ENCODE results near the gene CDY2A.
"Not testable (repeated sequence)": the region's sequence is repeated elsewhere in the genome, so short reads cannot be mapped to it uniquely, and the experiment has no call there.

Gene CDY2A, protein sequence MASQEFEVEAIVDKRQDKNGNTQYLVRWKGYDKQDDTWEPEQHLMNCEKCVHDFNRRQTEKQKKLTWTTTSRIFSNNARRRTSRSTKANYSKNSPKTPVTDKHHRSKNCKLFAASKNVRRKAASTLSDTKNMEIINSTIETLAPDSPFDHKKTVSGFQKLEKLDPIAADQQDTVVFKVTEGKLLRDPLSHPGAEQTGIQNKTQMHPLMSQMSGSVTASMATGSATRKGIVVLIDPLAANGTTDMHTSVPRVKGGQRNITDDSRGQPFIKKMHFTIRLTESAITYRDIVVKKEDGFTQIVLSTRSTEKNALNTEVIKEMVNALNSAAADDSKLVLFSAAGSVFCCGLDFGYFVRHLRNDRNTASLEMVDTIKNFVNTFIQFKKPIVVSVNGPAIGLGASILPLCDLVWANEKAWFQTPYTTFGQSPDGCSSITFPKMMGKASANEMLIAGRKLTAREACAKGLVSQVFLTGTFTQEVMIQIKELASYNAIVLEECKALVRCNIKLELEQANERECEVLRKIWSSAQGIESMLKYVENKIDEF

DNA sequence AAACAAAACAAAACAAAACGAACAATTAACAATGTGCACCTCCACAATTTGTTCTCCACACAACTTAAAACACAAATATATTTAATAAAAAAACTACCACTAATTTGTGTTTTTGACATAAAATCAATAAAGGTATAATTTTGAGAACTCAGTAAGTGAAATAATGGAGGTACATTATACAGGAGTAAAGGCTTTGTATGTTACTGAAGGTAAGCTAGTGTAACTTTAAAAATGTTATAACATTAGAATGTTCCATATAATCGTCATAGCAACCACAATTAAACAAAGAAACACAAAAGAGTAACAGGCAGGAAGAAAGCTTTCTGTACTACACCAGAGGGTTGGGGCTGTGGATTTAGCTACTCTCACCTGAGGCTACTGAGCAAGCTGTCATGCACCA lies at the start of gene CDY2A:
CDY2A (plus strand) TSS at position 301 of the 400 bp plus-strand sequence. CDS start 328 bp downstream, outside the sequence.
- in situ Hi-C loops (cut with HindIII; ENCODE audit: low sequenced_read_pairs) = not testable (repeated sequence)

DNA sequence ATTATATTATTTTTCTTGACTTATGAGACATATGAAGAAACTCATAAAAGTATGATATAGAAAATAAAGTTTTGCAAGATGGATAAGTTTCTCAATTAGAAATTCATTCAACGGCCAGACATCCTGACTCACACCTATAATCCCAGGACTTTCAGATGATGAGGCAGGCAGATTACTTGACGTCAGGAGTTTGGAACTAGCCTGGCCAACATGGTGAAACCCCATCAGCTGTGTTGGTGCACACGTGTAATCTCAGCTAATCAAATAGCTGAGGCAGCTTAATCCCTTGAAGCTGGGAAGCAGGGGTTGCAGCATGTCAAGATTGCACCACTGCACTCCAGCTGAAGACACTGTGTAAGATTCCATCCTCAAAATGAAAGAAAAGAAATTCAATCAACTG lies 28.0 kb upstream of the CDY2A start:
- in situ Hi-C loops (cut with HindIII; ENCODE audit: low sequenced_read_pairs) = not testable (repeated sequence)

DNA sequence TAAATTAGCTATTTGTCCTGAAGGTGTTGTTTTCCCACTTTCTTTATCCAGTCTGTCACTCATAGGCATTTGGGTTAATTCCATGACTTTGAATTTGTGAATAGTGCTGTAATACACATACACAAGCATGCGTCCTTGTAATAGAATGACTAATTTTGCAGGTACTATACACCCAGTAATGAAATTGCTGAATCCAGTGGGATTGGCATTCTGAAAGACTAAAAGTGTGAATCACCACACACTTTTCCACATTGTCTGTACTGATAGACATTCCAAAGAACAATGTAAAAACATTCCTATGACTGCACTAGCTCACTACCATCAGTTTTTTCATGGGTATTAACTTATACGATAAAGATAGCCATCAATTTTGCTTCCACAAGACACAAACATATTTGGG lies 27.3 kb upstream of the CDY2A start:
- in situ Hi-C loops (cut with HindIII; ENCODE audit: low sequenced_read_pairs) = not testable (repeated sequence)

DNA sequence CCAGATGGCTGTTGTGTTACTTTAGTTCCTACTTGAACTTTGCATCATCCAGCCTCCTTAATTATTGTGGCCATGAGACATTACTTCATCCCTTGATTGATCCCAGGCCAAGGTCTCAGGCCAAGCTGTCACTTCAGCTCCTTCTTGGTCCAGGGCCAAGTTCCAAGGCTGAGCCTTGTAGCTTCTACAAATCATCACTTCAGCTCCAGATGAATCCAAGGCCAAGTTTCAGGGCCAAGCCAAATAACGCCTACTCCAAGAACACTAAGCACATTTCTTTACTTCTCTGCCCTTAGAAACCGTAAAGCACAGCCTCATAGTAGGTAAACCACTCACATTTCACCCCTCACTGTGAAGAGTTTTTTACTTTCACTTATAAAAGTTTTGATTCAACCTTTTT lies 1.7 kb upstream of the CDY2A start:
- in situ Hi-C loops (cut with HindIII; ENCODE audit: low sequenced_read_pairs) = not testable (repeated sequence)

DNA sequence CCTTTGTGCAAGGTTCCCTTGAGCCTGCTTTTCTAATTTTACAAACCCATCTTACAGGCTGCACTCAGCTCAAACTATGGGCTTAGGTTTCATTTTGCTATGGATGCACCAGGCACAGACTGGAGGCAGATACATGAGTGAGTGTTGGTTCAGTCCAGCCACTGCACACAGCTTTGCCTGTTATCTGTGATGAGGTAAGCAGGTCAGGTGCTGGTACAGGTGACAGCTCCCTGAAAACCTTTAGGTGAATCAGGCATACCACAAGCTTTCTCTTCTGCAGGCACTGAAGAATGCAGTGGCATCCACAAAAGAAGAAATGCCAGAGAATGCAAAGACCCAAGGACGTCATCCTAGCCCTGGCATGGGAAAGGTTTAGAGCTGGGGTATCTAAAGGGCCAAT lies 3.3 kb downstream of the CDY2A start:
- in situ Hi-C loops (cut with HindIII; ENCODE audit: low sequenced_read_pairs) = not testable (repeated sequence)

DNA sequence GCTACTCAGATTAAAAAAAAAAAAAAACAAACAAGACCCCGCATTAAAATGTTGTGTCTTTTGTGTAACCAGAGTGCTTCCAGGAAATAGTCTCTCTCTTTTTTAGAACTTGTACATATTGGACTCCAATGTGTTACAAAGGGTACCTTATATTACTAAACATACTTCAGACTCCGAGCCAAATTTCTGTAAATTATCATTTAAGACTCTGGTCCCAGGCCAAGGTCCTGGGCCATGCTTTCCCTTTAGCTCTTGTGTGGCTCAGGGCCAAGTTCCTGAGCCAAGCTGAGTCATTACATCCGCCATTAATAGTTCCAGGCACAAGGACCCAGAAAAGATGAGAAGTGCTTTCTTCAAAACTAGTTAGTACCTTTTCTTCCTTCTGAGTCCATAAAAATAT lies 4.6 kb downstream of the CDY2A start:
- in situ Hi-C loops (cut with HindIII; ENCODE audit: low sequenced_read_pairs) = not testable (repeated sequence)

DNA sequence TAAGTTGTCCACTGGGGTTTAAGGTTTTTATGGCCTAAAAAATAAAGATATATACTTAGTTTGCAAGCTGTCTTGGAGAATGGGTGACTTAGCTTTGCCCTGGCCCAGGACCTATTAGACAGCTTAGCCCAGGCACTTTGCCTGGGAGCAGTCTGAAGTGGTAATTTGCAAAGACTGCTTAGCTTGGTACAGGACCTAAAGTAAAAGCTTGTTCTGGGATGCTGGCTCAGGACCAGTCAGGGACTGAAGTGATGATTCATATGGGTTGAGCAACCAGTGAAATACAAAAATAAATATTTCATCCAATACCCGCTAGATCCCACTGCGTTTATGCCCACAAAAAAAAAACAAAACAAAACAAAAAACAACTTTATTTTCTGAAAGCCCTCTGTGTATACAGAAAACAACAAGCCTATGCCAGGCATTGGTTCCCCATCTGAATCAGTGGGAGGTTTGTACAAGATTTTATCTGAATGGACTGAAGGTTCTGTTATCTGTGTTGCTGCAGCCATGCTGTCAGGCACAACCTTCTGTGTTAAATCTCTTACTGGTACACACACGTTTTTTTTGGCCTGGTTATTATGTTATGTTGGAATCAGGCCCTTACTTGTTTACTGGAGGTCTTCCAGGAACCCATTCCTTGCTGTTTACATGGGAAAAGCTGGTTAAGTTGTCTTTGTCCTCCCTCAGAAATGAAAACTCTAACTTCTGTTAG lies 8.7 kb downstream of the CDY2A start:
- in situ Hi-C loops (cut with HindIII; ENCODE audit: low sequenced_read_pairs) = not testable (repeated sequence)

DNA sequence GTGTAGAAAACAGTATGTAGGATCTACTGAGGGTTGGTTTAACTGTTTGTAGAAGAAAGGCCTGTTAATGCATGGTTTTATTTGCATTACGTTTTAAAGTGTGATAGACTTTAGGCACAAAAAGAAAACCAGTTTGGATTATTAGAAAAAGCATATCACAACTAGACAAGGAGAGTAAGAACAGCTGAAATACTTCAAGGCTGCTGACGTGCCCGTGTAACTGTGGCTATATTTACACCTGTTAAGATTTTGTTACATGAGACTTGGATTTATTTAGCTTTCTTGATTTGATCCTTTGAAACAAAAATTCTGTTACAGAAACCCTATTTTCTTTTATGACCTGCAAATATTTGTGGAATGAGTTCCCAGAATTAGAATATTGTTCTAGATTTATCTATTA lies 9.3 kb downstream of the CDY2A start:
- in situ Hi-C loops (cut with HindIII; ENCODE audit: low sequenced_read_pairs) = not testable (repeated sequence)

DNA sequence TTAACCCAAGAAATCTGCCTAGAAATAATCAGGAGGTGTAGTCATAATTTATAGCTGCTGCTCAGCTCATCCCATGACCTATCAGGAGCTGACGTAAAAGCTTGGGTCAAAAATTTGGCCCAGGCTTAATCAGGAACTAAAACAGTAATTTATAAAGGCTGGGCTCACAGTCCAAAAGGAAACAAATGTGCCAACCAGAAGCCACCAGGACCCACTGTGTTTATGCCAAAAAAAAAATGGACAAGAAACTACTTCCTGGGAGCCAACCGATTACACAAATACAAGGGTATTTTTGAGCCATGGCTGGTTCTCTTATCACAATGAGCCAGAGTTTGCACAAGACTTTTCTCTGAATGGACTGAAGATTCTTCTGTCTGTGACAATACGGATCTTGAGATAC lies 19.4 kb downstream of the CDY2A start:
- in situ Hi-C loops (cut with HindIII; ENCODE audit: low sequenced_read_pairs) = not testable (repeated sequence)

DNA sequence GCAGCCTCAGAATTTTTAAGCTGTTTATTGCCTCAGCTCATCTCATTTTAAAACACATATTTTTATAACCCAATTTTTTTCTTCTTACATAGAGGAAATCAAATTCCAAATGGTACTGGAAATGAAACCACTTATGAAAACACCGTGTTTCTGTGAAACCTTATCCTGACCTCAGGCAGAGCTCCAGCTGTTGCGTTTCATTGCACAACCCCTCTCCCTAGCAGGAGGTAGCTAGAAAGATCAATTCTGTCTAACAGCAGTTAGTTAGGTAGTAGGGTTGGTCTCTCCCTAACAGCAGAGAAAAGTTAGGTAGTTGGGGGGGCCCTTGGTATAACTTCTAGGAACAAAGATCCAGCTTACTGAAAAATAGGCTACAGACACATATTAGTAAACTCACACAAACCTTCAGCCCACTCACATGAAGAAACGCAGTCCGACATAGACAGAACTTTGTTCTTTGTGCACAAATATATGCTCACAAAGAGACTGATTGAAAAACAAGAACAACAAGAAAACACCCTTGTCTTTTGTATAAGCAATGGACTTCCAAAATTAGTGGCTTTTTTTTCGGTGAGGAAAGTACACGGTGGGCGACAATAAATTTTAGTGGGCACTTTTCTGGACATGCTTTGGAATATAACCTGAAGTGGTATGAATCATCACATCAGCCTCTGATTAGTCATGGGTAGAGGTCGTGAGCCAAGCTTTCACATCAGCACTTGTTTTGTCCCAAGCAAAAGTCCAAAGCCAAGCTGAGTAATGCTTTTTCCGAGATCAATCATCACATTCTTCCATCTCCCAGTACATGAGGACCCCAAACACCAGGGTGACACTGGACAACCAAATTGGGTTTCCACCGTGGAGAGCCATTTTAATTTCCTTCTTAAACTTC lies 22.8 kb downstream of the CDY2A start:
- in situ Hi-C loops (cut with HindIII; ENCODE audit: low sequenced_read_pairs) = not testable (repeated sequence)

DNA sequence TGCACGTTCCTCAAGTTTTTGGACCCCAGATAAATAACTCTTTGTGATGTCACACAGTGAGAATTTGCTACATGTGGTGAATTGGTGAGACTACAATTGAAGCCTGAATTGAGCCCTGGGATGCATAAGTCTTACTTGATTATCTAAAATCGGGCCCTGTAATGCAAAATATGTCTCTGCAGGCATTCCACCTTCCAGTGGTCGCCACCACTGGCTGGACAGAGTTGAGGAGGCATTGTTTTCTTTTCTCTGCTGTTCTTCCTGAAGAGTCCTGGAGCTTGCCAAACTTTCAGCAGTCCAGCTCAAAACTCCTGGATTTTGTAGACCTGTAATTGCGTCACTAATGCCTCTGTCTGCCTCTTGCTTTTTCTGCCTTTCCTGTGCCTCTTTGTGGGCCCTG lies 23.5 kb downstream of the CDY2A start:
- in situ Hi-C loops (cut with HindIII; ENCODE audit: low sequenced_read_pairs) = not testable (repeated sequence)

DNA sequence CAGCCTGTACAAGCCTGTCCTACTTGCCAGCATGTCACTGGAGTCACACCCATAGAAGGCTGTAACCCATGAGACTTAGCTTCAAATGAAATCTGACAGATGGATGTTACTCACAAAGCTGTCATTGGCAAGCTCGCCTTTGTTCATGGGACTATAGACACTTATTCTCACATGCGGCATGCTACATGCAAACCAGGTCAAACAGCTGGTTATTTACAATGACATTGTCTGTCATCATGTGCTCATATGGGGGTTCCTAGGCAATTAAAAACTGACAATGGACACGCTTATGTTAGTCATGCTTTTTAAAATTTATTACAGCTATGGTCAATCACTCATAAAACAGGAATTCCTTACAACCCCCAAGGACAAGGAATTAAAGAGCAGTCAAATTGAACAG lies 30.9 kb downstream of the CDY2A start:
- in situ Hi-C loops (cut with HindIII; ENCODE audit: low sequenced_read_pairs) = not testable (repeated sequence)

DNA sequence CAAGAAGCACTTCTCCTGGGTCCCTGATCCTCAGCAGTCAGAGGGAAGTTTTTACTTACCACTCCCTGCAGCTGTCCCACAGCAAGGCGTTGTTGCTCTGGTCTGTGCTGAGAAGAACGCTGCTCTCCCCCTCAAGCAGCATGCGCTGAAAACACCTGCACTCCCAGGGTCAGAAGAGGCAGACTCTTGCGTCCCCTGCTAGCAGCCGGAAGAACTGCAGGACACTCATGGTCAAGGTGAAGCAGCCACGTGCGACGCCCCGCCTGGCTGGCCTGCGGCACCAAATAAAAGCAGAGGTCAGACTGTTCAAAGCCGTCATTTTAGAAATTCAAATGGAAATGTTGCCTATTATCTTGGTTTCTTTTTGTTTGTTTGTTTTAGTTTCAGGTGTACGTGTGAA lies 47.9 kb downstream of the CDY2A start:
- in situ Hi-C loops (cut with HindIII; ENCODE audit: low sequenced_read_pairs) = not testable (repeated sequence)

Measured in endothelial cell of hepatic sinusoid (primary cell).